Subcutaneous adipose tissue (tissue), 4 donors: ENCODE data around the gene CACUL1. TPM values are rescaled to one million over a fixed set of nuclear protein-coding genes. Genes with fewer than 3 reads are reported as not detected.

ENCODE experiments used
- total RNA-seq, 4 donors: library from RNA; depleted of rRNA; stranded (reverse); fragments of >200 nt; gene quantifications; one replicate each; pipeline ENCODE4 v1.1.0, GENCODE V29; 2016
- TF ChIP-seq, protein P1 (sequence below): fragments of 450-650 bp; IDR thresholded peaks from one replicate; pipeline ENCODE4 v1.5.1; 2016; ENCODE audit warnings: low read depth, mild to moderate bottlenecking, control low read depth, antibody characterized with exemption, moderate library complexity

The CACUL1 gene
- total RNA-seq, 4 donors from 2014 or later: 37.9 to 51.5 (median 43.8) TPM

DNA sequence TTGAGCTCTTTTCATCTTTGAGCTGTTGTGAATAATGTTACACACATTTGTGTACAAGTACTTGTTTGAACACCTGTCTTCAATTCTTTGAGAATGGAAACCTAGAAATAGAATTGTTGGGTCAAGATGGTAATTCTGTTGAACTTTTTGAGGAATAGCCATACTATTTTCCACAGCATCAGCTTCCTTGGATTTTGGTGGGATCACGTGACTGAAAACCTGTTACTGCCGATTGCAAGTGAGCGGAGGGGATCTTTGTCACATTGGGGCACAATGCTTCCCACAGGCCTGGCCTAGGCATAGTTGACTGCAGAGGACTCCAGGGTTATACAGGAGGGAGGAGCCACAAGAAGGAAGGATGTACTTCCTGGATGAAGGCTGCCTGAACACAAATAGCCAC lies 21.3 kb upstream of the CACUL1 start:
- TF ChIP-seq, protein P1, sequence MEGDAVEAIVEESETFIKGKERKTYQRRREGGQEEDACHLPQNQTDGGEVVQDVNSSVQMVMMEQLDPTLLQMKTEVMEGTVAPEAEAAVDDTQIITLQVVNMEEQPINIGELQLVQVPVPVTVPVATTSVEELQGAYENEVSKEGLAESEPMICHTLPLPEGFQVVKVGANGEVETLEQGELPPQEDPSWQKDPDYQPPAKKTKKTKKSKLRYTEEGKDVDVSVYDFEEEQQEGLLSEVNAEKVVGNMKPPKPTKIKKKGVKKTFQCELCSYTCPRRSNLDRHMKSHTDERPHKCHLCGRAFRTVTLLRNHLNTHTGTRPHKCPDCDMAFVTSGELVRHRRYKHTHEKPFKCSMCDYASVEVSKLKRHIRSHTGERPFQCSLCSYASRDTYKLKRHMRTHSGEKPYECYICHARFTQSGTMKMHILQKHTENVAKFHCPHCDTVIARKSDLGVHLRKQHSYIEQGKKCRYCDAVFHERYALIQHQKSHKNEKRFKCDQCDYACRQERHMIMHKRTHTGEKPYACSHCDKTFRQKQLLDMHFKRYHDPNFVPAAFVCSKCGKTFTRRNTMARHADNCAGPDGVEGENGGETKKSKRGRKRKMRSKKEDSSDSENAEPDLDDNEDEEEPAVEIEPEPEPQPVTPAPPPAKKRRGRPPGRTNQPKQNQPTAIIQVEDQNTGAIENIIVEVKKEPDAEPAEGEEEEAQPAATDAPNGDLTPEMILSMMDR: no peak

DNA sequence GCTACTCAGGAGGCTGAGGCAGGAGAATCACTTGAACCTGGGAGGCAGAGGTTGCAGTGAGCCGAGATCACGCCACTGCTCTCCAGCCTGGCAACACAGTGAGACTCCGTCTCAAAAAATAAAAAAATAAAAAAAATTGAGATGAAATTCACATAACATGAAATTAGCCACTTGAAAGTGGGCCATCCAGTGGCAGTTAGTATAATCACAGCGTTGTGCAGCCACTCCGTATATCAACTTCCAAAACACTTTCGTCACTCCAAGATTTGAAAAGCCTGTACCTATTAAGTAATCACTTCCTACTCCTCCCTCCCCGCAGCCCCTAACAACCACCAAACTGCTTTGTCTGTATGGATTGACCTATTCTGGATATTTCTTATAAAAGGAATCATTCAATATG lies 20.7 kb upstream of the CACUL1 start:
- TF ChIP-seq, protein P1: no peak

DNA sequence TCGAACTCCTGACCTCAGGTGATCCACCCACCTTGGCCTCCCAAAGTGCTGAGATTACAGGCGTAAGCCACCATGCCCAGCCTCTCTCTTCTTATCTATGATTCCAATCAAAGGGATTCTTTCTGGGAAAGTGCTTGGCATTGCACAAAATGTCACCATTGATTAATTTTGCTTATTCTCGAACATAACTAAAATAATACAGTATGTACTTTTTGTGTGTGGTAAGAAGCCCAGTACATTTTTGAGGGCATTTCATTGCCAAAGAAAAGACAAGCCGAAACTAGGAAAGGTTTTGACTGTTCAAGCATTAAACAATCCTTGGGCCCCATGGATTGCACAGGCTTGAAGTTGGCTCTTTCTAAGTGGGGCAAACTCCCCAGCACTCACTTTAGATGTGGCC lies 18.3 kb upstream of the CACUL1 start:
- TF ChIP-seq, protein P1: no peak

DNA sequence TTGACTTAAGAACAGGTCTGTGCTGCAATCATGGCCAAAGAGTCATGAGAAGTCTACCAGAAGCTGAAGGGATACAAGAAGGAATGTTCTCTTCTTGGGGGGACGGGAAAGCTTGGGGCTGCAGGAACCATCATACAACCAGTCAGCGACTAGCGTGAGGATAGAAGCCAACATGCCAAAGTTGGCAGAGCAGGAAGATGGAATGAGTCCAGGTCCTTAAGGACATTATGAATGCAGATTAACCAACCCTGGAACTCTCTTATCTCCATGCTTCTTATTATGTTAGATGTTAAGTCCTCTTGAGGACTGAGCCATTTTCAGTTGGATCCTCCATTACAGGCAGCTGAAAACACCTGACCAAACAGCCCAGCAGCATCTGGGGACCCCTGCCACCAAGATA lies 17.2 kb upstream of the CACUL1 start:
- TF ChIP-seq, protein P1: no peak

DNA sequence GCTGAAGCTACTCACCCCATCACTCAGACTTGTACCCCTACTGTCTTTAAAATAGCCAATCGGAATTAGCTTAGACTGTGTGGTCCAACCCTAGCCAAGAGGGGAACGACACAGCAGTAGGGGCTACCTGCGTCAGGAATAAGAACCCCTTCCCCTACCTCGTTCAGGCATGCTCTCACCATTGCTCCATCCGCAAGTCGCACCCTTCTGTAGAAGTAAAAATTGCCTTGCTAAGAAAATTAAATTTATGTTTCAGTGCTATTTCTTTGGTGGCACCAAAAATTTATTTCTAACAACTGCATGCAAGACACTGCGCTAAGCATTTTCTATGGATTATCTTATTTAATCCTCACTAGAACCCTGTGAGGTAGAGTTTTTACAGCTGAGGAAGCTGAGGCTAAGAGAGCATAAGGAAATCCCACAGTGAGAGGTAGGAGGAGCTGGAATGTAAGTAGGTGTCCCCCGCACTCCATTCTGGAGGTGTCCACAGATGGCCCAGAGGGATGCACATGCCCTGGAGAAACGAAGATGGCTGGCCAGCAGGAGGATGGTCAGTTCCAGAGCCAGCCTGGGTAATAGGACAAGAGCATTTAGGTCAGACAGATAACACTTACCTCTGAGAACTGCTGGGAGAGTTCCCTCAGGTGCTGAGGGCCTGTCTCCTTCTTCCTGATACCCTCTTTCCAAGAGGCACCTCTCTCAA lies 15.3 kb upstream of the CACUL1 start:
- TF ChIP-seq, protein P1: no peak

DNA sequence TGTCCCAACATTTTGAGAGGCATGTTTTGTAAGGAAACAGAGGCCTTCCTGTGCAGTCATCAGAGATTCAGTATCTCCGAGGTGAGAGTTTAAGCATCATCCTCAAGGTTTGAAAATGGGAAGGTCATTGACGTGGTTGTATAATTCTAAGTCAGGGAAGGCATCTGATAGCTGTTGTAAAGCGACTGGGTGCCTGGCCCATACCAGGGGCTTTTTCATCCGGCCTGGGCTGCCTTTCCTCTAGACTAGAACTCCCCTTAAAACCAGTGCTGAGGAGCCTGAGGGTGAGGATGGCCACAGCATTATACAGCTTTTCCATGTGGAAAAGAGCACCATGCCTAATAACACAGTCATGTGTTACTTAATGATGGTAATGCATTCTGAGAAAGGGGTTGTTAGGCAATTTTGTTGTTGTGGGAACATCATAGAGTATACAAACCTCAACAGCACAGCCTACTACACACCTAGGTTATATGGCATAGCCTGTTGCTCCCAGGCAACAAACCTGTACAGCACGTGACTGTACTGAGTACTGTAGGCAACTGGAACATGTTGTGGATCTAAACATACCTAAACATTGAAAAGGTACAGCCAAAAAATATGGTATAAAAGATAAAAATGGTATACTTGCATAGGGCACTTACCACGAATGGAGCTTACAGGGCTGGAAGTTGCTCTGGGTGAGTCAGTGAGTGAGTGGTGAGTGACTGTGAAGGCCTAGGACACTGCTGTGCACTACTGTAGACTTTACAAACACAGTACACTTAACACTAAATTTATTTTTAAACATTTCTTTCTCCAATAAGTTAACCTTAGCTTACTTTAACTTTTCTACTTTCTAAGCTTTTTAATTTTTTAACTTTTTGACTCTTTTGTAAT lies 13.5 kb upstream of the CACUL1 start:
- TF ChIP-seq, protein P1: no peak

DNA sequence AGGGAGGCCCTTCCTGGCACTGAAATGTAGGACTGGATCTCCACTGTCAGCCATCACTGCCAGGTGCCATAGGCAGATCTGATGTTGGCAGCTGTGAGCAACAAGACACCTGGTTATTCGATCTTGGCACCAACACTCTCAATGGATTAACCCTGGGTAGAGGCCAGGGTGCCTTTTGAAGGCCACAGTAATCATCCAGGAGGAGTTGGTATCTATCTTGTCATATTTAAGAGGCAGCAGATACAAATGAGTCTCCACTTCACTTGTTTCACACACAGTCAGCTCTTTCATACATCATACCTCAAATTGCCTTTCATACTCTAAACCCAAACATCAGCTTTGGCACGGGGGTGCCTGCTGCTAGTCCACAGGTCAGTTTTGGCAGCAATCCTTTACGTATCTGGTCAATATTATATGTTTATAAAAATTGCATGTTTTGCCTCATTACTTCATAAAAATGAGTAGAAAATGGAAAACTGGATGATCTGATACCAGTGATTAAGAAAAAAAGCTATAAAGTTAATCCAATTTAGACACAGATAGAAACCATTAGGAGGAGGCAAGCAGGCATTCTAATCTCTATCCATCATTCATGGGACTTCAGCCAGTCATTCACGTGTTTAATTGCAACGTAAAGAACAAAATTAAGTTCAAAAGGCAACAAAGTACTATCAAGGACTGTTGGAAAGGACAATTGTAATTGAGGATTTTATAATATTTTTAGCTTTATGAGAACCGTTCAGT lies 12.7 kb upstream of the CACUL1 start:
- TF ChIP-seq, protein P1: no peak
